Measurements from ENCODE around the gene REXO5.

DNA sequence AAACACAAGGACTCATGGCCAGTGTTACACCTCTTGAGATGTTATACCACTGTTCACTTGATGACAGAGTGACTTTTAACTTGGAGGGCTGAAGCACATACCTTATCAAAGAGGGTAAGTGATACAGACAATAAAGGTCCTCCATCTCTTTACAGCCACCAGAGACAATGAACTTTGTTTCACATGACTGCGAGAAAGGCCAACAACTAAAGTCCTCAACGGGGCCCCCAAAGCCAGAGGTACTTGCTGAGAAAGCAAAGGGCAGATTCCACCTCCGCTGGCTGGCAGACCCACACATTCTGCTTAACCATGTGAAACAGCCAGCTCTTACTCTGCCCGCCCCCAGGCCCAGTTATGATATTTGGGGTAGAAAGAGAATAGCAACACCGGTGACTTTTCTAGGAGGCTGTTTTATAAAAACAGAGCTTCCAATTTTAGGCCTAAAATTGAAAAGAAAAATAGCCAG lies 72.4 kb downstream of the REXO5 start:
- TF ChIP-seq, protein P1, sequence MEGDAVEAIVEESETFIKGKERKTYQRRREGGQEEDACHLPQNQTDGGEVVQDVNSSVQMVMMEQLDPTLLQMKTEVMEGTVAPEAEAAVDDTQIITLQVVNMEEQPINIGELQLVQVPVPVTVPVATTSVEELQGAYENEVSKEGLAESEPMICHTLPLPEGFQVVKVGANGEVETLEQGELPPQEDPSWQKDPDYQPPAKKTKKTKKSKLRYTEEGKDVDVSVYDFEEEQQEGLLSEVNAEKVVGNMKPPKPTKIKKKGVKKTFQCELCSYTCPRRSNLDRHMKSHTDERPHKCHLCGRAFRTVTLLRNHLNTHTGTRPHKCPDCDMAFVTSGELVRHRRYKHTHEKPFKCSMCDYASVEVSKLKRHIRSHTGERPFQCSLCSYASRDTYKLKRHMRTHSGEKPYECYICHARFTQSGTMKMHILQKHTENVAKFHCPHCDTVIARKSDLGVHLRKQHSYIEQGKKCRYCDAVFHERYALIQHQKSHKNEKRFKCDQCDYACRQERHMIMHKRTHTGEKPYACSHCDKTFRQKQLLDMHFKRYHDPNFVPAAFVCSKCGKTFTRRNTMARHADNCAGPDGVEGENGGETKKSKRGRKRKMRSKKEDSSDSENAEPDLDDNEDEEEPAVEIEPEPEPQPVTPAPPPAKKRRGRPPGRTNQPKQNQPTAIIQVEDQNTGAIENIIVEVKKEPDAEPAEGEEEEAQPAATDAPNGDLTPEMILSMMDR (IDR thresholded peaks at IDR 0.05): no peak
- TF ChIP-seq EP300 (IDR thresholded peaks at IDR 0.05): no peak
